Gastroesophageal sphincter (tissue), 3 donors: Measurements from ENCODE around the gene ASB15.

Experiments used
- CTCF ChIP-seq, 4 experiments: fragments of 200-600 bp in 2 of 4; fragments of 450-650 bp in 2 of 4; sonication (generic) in 1 of 4; IDR thresholded peaks; one replicate each; pipeline ENCODE4 v1.5.1; 2017 to 2019; ENCODE audit warnings: antibody characterized with exemption in 4 of 4, mild to moderate bottlenecking in 2 of 4, moderate library complexity in 2 of 4
- EP300 ChIP-seq: sonication (generic); formaldehyde crosslinking; IDR thresholded peaks from one replicate; pipeline ENCODE4 v1.6.1; 2017; ENCODE audit warnings: antibody characterized with exemption, mild to moderate bottlenecking
- POLR2A ChIP-seq, 2 donors: fragments of 450-650 bp; IDR thresholded peaks; one replicate each; pipeline ENCODE4 v1.6.1; 2017; ENCODE audit warnings: antibody characterized with exemption in 2 of 2, mild to moderate bottlenecking in 2 of 2, moderate library complexity in 1 of 2
- POLR2AphosphoS5 ChIP-seq: sonication (generic); formaldehyde crosslinking; IDR thresholded peaks from one replicate; pipeline ENCODE4 v1.6.1; 2017; ENCODE audit warnings: antibody characterized with exemption

DNA sequence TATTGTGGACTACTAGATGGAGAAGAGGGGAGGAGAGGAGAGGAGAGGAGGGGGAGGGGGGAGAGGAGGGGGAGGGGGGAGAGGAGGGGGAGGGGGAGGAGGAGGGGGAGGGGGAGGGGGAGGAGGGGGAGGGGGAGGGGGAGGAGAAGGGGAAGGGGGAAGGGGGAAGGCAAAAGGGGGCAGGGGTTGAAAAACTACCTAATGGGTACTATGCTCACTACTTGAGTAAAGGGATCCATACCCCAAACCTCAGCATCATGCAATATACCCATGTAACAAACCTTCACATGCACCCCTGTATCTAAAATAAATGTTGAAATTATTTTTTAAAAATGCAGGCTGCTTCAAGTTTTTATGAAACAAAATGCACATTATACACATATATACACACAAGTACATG, 39.0 kb downstream of the ASB15 start:
- TF ChIP-seq CTCF (IDR thresholded peaks at IDR 0.05) (no peak), EP300 (no peak), POLR2A (IDR thresholded peaks at IDR 0.05) (no peak), POLR2AphosphoS5 (no peak)
